ENCODE data around the gene SKOR2.
"Not testable (repeated sequence)": the region's sequence is repeated elsewhere in the genome, so short reads cannot be mapped to it uniquely, and the experiment has no call there.

SKOR2 gene

DNA sequence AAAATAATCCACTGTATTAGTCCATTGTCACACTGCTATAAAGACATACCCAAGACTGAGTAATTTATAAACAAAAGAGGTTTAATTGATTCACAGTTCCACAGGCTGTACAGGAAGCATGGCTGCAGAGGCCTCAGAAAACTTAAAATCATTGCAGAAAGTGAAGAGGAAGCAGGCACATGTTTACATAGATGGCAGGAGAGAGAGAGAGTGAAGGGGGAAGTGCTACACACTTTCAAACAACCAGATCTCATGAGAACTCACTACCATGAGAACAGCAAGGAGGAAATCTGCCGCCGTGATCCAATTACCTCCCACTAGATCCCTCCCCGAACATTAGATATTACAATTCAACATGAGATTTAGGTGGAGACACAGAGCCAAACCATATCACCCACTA is 55.5 kb downstream of the SKOR2 start:
- not testable (repeated sequence) for DNase-seq

DNA sequence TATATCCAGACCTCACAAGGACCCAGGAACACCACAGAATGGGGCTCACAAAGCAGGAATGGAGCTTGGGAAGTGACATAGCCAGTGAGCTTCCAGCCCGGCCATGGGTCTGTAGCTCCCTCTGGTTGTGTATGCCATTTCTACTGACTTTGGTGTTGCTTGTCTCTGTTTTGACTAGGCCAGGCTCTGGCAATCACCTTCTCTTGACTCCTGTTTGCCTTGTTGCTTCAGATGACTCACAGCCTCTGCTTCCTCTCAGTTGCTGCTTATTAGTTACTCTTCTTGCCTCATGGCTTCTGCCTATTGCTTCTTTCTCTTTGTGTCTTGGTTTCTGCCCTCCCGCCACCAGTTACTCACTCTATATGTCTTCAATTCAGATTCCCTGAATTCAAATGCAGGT is 59.5 kb downstream of the SKOR2 start:
- DNase-seq, result no peak

DNA sequence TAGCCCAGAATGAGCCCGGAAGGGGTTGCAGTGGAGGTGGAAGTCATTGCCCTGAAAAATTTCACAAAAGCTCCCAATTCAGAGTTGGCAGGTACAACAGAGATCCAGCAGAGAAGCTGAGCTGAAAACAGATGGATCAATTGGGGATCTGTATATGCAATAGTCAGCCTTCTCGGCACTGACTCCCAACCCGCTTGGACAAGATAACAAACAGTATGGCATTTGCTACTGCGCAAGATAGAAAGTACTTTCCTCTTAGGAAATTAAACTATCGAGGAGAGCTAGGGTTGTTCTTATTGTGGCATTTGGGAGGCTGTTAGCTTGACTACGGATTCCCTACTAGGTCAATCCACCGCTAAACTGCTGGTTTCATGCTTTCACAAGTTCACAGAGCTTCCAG is 63.7 kb downstream of the SKOR2 start:
- DNase-seq, result no peak

DNA sequence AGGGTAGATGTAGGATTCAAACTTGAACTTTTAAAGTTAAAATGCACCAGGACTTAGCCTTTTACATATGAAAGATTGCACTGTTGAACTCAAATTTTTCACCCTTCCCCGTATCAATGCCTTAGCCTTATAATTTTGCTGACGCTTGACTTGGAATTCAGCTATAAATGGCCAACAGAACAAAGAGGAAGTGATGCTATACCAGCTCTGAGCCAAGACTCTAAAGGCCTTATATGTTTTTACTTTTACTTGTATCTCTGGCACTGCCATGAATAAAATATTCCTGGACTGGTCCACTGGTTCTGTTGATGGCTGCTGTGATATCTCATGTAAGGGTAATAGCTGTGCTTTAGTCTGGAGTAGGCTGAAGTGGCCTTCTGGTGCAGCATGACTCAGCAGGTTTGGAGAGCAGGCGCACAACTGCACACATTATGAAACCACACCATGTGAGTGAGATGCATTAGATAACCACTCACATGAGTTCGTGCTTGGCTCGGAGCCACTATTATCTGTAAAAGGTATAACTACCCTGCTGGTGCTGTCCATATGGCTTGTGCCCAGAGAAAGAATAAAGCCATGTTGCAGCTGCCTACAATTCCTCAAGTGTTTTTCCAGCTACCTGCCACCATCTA is 66.9 kb downstream of the SKOR2 start:
- no peak for DNase-seq

DNA sequence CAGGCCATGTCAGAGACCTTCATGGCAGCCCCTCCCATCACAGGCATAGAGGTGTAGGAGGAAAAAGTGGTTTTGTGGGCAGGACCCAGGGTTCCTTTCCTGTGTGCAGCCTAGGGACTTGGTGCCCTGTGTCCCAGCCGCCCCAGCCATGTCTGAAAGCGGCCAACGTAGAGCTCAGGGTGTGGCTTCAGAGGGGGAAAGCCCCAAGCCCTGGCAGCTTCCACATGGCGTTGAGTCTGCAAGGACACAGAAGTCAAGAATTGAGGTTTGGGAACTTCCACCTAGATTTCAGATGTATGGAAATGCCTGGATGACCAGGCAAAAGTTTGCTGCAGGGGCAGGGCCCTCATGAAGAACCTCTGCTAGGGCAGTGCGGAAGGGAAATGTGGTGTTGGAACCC is 69.3 kb downstream of the SKOR2 start:
- not testable (repeated sequence) for DNase-seq

DNA sequence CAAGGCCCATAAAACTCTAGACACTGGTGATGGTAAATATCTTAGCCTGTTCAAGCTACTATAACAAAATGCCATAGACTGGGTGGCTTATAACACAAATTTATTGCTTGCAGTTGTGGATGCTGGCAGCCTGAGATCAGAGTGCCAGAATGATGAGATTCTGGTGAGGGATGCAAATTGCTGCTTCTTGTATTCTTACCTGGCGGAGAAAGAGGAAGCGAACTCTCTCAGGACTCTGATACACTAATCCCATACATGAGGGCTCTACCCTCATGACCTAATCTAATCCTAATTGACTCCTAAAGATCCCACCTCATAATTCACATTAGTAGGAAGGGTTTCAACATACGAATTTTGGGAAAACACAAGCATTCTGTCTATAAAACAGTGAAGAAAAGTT is 70.7 kb downstream of the SKOR2 start:
- no peak for DNase-seq

DNA sequence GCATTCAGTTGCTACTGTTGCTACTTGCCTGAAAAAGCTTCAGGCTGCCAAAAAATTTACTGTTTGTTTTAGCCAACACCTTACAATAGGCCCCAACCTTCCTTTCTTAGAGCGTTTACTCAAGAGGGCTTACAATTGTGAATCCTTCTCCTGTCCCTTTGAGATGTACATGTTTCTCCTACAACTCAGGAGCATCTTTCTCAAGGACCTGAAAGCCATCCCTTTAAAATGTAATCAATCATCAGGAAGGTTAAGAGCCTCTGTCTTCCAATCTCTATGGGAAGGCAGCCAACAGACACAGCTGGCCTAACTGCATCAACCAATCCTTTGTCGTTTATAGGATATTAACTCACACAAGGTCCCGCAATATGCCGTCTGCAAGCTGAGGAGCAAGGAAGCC is 71.9 kb downstream of the SKOR2 start:
- no peak for DNase-seq

DNA sequence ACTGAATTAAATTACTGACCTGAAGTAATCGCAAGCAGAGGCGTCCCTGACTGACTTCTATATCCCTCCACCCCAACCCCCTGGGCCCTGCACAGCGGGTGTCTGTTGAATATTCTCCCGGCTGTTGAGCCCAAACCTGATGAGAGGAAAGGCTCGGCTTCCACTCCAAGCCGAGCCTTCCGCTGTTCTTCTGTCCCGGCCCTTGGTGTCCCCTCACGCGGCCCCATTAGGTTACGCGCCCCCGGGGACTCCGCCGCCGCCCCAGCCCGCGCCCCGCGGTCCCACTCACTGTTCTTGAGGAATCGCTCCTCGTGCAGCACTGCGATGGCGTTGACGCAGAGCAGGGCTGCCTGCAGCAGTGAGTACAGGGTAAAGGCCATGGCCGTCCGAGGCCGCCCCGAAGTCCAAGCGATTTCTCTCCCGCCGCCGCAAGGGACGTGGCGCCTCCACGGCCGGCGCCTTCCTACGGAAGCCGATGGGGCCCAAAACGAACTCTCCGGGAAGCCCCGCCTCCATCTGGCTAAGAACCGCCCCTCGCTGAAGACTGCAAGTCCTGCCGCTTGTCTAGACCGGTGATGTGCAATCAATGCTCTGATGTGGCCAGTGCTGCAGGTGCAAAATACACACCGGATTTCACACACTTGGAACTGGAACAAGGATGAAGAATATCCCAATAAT is 75.4 kb downstream of the SKOR2 start, which contains the start of gene IER3IP1:
IER3IP1 (minus strand) TSS at position 467 of the 678 bp plus-strand sequence; CDS start at position 380, 87 bp downstream.
- DNase-seq, result peak; percentile 84

DNA sequence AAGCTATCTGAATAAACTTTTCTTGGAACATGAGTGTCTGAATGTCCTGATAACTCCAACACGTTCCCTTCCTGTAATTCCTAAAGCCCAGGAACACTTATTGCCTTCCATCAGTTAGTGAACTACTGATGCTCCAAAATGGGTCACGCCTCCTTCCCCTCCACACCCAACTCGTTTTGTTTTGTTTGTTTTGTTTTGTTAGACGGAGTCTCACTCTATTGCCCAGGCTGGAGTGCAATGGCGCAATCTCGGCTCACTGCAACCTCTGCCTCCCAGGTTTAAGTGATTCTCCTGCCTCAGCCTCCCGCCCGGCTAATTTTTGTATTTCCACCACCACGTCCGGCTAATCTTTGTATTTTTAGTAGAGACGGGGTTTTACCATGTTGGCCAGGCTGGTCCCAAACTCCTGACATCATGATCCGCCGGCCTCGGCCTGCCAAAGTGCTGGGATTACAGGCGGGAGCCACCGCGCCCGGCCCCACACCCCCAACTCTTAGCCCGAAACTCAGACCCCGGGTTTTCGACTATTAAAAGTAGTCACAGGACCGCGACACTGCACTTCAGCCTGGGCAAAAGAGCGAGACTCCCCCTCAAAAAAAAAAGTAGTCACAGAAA is 76.1 kb downstream of the SKOR2 start:
- DNase-seq, result no peak

DNA sequence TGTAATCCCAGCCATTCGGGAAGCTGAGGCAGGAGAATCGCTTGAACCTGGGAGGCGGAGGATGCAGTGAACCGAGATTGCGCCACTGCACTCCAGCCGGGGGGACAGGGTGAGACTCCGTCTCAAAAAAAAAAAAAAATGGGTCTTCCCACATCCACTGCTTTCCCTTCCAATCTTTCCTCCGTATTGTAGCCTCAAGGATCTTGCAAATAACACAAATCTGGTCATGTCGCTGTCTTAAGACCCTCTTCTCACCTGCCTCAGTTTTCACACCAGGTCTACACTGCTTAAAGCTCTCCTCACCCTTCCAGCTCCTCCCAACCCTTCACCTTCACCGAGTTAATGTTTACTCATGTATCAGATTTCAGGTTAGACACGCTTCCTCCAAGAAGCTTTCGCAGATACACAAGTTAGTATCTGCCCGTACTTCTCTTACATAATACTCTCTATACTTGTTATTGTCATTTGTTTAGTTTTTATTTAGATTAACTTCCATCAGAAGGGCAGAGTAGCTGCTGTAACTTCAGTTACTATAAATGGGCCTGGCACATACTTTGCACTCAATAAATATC is 76.8 kb downstream of the SKOR2 start:
- DNase-seq, result no peak

DNA sequence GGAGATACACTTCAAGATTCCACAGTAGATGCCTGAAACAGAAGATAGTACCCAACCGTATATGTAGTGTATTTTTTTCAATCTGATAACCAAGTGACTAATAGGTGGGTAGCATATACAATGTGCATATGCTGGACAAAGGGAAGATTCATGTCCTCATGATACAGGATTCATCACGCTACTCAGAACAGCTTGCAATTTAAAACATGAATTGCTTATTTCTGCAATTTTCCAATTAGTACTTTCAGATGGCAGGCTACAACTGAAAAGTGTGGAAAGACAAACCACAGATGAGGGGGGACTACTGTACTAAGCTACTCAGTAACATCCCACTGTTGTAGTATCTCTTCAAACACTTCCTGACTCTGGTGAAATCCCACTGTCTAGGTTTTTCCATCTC is 79.0 kb downstream of the SKOR2 start:
- no peak for DNase-seq

DNA sequence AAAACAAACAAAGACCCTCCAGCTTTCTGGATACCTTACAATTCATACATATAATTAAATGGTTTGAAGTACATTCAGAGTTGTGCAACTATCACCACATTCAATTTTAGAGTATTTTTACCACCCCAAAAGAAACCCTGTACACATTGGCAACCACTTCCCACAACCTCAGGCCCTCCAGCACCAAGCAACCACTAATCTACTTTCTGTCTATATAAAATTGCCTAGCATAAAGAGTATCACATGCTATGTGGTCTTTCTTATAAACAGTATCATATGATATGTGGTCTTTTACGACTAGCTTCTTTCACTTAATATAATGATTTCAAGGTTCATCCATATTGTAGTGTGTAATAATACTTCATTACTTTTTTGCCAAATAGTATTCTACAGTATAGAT is 82.5 kb downstream of the SKOR2 start:
- DNase-seq, result no peak

DNA sequence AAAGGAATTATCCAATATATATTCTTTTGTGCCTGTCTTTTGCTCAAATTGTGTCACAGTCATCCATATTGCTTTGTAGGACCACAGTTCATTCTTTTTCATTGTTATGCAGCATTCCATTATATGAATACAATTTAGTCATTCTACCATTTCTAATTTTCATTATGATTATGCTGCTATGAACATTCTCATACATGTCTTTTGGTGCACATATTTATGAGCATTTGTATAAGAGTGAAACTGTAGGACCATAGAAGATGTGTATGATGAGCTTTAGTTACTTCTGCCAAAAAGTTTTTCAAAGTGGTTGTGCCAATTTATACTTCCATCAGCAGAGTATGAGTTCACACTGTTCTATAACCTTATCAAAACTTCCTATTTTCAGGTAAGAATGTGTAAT is 83.0 kb downstream of the SKOR2 start:
- DNase-seq, result no peak

DNA sequence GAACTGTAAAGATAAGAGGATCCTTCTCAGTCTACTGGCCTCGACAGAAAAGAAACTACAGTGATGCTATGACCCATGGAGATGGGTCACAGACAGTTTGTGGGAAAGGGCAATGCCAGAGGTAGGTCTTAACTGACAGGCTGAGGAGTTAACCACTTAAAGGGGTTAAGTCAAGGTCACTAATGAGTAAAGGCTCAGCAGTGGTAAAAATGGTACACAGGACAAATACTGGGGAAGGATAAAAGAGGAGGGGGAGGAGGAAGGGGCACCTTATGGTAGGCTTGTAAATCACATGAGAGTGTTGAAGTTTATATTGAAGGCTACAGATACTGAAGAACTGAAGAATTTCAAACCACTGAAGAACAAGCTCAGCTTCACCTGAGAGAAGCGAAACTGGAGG is 85.2 kb downstream of the SKOR2 start:
- DNase-seq, result no peak

DNA sequence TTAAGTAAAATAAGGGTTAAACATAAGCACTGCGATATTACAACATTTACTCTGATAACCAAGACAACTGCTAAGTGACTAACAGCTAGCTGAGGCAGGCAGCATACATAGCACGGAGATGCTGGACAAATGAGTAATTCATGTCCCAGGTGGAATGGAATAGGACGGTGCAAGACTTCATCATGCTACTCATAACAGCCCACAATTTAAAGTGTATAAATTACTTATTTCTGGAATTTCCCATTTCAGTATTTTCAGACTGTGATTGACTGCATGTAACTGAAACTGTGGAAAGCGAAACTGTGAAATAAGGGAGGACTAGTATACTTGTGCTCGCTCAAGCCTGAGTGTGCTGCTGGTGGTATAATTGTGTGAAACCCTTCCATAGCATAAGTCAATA is 88.2 kb downstream of the SKOR2 start:
- no peak for DNase-seq

DNA sequence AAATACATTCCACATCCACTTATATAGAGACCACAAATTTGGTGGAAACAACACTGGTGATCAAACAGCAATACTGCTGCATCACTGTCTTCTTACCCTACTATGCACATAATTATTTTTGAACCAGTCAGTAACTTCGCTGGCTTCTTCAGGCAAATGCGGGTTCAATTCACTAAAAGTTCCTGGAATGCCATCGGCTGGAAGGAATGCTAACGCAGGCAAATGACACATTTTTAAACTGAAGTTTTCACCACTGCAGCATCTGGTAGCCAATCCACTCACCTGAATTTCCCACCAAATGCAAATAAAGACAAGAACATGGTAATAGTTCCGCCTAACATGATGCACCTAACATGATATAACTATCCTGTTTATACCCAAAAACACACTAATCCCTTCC is 91.2 kb downstream of the SKOR2 start:
- DNase-seq, result no peak

DNA sequence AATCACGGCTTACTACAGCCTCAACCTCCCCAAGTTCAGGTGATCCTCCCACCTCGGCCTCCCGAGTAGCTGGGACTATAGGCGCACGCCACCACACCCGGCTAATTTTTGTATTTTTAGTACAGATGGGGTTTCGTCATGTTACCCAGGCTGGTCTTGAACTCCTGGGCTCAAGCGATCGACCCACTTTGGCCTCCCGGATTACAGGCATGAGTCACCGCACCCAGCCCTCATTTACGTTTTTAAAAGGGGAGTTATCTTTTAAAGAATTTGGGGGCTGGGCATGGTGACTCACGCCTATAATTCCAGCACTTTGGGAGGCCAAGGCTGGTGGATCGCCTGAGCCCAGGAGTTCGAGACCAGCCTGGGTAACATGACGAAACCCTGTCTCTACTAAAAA is 93.1 kb downstream of the SKOR2 start:
- DNase-seq, result not testable (repeated sequence)

All from NCI-H2107 (cell line).